Activated CD4-positive, CD25-positive, alpha-beta regulatory T cell treated with anti-CD3 and anti-CD28 coated beads, Interleukin-2, amount 50 U/mL, for 16 hours (primary cell): ENCODE measurements around the gene NLK.

ENCODE experiments used
- DNase-seq: peaks from one replicate; pipeline ENCODE4 v3.0.0-alpha.2; 2020; ENCODE audit warnings: low read depth, low spot score

NLK gene

DNA sequence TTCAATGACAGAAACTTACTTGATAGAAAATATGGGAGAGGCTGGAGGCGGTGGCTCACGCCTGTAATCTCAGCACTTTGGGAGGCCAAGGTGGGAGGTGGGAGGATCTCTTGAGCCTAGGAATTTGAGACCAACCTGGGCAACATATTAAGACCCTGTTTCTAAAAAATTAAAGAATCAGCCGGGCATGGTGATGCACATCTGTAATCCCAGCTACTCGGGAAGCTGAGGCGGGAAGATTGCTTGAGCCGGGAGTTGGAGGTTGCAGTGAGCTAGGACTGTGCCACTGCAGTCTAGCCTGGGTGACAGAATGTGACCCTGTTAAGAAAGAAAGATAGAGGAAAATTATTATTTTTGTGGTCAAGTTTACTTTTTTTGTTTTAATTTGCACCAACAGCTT, 2.1 kb upstream of the NLK start:
- DNase-seq, result no peak

DNA sequence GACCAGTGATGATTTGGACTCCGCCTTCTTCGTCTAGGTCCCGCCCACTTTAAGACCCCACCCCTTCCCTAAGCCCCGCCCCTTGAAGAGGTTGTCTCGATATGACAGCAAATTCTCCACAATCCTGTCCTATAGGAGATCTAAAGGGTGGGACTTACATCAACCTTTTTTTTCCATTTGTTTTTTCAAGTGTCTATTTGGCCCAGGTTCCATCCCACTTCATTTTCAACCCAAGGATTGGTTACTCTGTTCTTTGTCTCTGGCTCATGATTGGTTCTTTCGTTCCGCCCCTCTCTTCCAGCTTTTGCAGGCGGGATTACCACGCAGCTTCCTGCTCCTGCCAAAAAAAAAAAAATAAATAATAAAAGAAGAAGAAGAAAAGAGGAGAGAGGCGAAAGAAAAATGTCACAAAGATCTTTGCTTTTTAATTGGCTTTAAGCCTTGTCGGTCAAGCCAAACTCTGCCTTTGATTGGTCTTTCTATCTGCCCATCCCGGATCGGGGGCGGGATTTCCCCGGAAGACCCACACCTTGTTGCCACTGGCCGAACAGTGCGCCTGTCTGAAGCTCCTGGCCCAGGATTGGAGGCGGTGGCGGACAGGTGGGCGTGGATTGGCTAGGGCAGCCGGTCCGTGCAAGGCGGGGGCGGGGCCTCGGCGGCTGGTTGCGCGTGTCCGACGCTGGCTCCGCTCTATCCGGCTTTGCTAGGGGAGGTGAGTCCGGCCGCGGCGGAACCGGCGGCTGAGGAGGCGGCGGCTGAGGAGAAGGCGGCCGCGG, 1.2 kb upstream of the NLK start:
- DNase-seq, result peak; percentile 97

DNA sequence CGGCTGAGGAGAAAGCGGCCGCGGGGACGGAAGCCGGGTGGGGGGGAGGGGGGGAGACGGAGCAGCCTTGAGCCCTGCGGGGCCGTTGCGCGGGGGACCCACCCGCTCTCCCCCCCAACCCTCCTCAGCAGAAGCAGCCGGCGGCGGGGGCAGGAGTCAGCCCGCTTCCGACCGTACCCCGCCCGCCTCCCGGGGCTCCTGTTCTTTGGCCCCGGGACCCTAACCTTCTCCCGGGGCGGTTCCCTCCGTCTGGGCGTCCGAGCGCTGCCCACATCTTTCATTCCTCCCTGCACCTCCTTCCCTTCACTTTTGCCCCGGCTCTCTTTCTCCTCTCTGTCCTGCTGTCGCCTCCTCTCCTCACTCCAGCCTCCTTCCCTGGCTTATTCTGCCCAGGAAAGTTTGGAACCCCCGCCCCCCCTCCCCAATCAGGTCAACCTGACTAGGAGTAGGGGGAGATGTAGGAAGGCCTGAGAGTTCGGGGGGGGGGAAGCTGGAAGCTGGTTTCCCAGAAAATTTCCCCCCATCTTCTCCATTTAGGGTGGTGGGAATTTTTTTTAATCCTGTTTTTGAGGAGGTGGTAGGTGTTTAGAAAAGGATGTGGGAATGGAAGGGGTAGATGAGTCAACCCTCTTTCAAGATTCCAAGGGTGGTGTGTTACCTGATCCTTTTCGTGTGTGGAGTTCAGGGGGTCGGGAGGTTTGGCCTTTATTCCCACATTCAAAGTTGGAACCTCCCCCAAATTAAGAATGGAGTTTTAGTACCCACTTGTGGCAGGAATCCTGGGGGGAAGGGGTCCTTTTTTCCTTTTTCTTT, 427 bp upstream of the NLK start:
- no peak for DNase-seq

DNA sequence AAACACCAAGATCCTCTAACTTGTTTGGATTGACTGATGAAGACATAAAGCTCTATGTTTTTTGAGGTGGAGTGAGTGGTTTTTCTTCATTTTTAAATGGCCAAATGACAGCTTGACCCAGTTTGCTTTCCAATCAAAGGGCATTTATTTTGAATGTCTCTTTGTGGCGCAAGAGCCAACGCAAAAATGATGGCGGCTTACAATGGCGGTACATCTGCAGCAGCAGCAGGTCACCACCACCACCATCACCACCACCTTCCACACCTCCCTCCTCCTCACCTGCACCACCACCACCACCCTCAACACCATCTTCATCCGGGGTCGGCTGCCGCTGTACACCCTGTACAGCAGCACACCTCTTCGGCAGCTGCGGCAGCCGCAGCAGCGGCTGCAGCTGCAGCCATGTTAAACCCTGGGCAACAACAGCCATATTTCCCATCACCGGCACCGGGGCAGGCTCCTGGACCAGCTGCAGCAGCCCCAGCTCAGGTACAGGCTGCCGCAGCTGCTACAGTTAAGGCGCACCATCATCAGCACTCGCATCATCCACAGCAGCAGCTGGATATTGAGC, 329 bp downstream of the NLK start:
- no peak for DNase-seq

DNA sequence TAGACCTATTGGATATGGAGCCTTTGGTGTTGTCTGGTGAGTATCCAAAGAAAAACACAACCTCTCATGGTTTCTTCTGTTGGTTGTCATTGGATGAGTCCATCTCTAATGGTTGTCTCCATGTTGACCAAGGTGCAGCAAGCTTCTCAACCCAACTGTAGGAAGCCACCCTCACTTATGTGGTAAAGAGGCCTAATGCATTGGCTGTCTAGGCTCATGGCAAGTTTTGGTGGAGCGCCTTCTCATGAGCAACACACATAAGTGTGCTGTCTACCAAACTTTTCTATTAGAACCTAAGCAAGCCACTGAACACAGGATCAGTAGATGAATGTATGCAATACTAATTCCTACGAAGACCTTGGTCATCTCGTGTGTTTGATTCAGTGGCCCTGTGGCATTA, 819 bp downstream of the NLK start:
- DNase-seq, result no peak

DNA sequence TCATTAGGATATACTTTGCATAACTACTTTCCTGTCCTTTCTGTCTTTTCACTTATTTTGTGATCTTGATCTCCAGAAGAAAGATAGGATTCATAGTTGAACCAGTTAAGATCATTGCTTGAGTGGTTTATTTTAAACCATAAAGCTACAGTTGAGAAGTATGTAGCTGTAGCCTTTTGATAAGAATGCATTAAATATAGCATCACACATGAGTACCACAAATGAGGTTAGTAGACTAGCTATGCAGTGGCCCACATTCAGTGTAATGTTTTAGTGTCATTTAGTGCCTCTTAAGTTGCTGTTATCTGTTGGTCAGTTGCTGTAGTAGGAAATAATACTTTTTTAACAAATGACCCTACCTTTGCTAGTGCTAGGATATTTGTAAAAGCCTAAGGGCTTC, 1.3 kb downstream of the NLK start:
- DNase-seq, result no peak

DNA sequence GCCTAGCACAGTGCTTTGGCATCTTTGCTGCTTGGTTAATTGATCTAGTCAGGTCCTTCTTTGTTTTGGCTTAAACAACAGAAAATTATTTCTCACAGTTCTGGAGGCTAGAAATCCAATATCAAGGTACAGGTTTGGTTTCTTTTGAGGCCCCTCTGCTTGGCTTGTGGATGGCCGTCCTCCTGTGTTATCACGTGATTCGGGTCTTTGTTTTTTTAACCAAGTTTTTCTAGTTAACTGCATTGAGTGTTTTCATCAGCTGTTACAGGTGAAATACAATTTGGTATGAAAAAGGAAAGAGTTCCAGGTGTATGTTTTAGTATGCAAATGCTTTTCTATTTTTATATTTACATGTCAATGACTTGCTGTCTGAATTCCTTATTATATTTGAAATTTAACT, 2.8 kb downstream of the NLK start:
- no peak for DNase-seq

DNA sequence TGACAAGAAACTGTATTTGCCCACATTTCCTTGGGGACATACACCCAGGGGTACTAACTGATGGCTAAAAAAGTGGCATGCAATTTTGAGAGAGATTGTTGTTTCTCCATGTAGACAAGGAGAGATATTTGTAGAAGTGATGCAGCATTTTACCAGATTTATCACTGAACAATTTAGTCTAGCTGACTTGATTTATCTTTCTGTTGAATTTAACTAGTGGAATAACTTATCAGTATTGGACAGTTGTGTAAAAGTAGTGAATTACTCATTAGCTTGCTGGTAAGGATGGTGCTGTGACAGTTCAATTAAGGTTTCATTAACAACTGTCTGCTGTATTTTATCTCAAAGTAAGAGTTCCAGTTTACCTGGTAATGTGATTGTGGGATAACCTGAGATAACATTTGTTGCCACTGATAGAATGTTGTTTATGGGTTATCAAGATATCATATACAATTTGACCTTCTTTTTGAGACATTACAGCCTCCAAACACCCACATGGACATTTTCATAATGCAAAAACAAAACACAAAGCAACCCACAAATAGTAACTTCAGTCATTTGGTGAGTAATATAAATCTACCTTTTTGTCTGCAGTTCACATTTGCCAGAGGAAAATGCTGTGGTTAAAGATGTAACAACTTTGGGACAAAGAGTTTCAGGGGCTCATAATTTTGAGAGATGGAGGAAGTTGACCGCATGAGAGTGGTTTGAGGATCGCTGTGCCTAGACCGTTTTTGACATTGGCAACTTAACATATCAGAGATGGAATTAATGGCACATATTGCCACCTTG, 3.8 kb downstream of the NLK start:
- no peak for DNase-seq

DNA sequence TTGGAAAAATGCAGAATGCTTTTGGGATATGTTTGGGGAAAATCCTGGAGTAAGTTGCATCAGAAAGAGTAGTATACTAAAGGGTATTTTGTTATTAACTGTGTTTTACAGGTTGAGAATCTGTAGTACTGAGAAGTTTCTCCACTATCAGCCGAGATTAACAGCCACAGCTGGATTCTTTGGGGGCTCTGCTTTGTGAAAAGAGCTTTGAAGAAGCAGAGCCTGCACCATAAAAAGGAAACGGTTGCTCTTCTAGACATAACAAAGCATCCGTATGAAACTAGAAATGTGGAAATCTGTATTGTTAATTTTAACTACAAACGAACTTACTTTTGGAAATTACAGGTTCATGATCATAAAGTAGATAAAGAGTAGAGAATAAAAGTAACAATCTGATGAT, 5.3 kb downstream of the NLK start:
- DNase-seq, result no peak

DNA sequence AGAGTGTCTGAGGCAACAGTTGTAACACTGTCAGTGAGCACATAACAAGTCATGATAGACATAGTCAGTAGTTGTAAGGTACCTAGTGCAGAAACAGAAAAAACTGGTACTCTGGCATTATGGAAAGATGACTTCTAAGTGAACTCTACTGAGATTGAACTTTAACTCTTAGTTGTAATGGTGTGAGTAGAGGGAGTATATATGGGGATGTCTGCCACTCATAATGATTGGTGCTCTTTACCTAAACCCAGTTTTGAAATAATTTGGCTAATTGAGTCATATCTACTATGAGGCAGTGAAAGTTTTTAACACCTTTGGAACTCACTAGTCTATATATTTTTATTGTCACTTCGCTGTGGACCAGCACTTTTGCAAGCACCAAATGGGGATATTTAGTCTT, 6.6 kb downstream of the NLK start:
- DNase-seq, result no peak

DNA sequence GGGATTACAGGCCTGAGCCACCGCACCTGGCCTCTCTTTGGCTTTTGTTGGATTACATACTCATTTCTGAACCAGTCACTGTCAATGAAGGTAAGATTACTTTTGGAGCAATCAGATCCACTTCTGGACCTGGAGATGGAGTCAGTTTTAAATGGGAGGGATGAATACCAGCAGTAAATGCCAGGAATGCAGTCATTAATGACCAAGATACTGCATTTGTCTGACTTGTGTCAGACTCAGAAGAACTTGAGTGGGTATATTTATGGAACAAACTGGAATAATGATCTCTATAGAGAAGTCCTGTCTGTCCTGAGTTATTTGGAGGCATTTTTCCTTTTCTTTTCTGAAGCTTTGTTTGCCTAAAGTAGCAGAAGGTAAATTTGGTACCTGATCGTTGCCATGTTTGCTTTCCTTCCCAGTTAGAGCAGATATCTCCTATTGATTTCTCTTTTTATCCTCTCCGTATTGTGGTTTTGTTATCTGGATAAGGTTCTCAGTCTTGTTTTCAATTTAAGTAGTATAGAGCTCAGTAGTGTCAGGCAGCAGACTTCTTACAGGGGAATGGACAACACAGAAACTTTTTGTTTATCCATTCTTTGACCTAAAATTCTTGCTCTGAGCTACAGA, 10.7 kb downstream of the NLK start:
- DNase-seq, result no peak

DNA sequence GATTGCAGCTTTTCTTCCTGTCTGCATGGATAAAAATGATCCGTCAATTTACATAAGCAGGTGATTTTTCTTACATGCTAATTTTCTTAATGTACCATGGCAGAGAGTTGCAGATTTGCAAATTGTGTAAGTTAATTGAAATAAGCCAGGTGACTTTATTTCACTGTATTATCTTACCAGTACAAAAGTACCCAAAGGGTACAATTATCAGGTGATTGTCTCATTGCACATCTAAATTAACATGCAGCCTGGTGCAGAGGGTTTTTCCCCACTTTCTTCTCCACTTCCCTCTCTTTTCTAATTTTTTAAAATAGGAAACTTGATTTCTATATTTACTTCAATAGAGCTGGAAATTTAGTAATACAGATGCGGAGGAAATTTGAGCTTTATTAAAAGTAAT, 11.2 kb downstream of the NLK start:
- no peak for DNase-seq

DNA sequence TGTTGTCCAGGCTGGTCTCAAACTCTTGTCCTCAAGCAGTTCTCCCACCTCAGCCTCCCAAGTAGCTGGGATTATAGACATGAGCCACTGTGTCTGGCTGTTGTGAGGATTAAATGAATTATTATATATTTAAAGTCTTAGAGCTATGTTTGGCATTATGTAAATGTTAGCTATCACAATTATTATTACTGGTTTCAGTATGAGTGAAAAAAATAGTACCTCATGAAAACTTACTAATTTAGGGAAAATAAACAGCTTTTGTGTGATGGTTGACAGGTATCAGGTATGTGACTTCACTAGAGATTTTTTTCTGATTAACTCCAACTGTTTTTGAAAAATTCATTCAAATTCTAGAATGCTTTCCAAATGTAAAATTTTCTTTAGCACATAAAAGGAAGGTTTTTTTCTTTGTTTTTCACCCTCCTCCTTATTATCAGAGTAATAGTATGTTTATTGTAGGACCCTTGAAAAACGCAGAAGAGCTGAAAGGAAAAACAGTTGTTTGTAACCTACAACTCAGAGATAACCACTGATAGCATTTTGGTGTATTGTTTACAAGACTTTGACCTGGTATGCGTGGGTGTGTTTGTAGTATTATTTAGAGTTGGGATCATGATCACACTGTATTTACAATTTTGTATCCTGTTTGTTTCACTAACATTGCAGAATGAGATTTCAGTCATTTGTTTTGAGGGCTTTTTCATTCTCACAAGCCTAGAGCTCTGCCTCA, 13.2 kb downstream of the NLK start:
- no peak for DNase-seq

DNA sequence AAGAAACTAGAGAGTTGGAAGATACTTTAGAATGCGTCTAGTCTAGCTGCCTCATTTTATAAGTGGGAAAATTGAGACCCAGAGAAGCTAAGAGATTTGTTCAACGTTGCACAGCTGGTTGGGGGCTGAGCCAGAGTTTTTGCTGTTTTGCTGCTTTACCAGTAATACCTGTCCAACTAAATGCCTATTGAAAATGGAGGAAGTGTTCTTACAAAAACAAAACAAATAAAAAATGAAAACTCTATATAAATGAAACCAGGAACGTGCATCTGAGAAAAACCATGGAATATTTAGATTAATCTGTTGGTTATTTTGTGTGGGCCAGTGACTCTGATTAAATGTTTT, 13.8 kb downstream of the NLK start:
- no peak for DNase-seq

DNA sequence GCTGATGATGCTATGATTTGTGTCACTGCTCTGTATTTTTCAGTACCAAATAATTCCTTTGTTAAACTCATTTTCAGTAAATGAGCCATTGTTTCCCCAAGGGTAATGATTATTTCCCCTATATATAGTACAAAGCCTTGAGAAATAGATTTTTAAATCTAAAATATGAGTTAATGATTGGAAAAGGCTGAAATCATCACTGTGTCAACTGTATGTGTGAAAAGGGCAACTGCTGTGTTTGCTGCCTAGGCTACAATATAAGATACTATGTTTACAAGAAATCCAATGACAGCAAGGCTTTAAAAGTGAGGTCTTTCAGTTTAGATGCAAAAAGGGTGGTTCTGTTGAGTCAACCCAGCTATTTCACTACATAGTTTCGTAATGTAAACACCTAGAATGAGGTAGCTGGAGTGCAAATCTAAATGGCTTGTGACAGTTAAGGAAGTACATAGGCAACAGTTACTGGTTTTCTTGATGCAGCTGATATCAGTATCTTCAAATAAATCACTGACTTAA, 15.3 kb downstream of the NLK start:
- DNase-seq, result no peak

DNA sequence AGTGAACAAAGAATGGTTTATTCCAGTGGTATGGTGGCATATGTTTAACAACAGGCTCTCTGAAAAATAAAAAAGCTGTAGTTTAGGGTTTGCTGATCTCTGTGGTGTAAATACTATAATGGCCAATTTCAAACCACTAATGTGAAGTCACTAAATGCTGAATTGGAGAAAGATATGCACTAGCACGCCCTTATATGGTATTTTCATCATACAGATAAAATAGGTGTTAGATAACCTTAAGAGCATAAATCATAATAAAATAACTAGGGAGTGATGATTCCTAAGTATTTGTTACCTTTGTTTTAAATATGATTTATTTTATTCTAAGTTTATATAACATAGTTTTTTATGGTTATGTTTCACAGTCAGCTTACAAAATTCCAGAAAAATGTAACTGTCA, 17.2 kb downstream of the NLK start:
- no peak for DNase-seq

DNA sequence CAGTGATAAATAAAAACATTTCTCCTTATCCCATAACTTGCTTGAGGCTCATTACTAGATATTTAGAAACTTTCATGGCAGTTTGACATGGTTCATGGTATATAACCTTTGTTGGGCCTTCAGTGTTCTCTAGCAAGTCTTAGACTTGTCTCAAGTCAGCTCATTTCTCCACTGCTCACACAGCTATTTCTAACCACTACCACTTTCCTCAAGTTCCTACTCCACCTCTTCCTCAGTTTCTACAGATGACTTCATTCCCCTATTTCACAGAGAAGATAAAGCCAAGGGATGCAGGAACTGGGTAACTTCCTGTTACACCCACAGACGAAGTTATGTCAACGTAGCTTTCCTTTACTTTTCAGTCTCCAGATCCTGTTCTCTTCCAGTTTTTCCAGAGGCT, 23.2 kb downstream of the NLK start:
- no peak for DNase-seq

DNA sequence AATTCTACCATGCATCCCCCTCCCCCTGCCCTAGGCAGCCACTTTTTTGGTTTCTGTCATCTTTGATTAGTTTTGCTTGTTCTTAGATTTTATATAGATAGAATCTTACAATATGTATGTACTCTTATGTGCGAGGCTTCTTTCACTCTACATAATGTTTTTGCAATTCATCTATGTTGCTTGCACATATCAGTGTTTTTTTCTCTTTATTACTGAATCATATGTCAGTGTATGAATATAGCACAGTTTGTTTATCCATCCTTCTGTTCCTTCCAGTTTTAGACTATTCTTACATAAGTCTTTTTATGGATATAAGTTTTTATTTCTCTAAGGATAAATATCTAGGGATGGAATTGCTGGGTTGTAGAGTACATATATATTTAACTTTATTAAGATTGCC, 26.6 kb downstream of the NLK start:
- DNase-seq, result no peak

DNA sequence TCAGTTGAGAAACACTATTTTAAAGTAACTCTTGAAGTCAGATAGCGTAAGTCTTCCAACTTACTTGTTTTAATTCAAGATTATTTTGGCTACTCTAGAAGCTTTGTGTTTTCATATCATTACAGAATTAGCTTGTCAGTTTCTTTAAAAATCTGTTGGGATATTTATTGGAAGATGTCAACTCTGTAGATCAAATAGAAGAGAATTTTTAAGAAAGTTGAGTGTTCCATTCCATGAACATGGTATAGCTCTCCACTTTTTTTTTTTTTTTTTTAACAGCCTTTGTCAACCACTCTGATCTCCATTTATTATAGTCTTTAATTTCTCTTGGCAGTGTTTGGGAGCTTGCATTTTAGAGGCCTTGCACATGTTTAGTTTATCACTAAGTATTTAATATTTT, 28.7 kb downstream of the NLK start:
- no peak for DNase-seq

DNA sequence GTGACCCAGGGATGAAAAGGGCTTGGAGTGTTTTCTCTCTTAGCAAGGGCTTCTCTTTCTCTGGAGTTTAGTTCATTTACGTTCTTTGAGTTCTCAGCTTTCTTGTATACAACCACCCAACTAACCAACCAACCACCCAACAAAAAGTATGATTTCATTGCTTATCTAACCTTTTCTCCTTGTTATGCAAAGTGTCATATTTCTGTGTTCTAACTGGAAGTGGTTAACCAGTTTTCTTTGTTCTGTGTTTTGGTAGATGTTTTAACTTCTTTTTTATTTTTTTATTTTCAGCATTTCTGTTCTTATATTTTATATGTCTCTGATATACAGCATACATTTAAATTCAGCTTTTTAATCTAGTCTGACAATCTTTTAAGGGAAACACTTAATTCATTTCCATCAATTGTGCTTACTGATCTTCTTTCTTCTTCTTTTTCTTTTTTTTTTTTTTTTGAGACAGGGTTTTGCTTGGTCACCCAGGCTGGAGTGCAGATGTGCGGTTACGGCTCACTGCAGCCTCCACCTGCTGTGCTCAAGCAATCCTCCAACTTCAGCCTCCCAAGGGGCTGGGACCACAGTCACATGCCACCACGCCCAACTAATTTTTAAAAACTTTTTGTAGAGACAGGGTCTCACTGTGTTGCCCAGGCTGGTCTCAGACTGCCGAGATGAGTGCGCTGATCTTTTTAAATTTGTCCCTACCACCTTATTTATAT, 29.6 kb downstream of the NLK start:
- DNase-seq, result no peak
